K562 (cell line): Measurements from ENCODE around the gene IL4I1. TPM values are rescaled to one million over a fixed set of nuclear protein-coding genes. Genes with fewer than 3 reads are reported as not detected.

Experiments used
- CREB1 ChIP-seq, 2 experiments: sonication (generic) in 1 of 2; formaldehyde crosslinking in 1 of 2; IDR thresholded peaks; 2 replicates each; pipeline versions ENCODE4 v1.6.1 to v1.8.0; 2012 to 2022; ENCODE audit warnings: inconsistent platforms in 1 of 2, mild to moderate bottlenecking in 1 of 2, missing genetic modification reagents in 1 of 2, moderate library complexity in 1 of 2
- DEAF1 ChIP-seq: fragments of 450-650 bp; formaldehyde crosslinking; IDR thresholded peaks from 2 replicates; pipeline ENCODE4 v1.4.0; 2020; ENCODE audit warnings: mild to moderate bottlenecking, moderate library complexity
- ELF2 ChIP-seq: fragments of 250-450 bp; sonication (Bioruptor Pico); IDR thresholded peaks from 2 replicates; pipeline ENCODE4 v1.5.0; 2021; ENCODE audit warnings: mild to moderate bottlenecking
- HNRNPH1 ChIP-seq: fragments of 200-400 bp; formaldehyde crosslinking; optimal IDR thresholded peaks from 2 replicates; pipeline ENCODE3; 2017; ENCODE audit warnings: low read depth, mild to moderate bottlenecking, low read length, moderate library complexity
- MAZ ChIP-seq, 2 experiments: fragments of 450-650 bp in 1 of 2; sonication (generic) in 1 of 2; formaldehyde crosslinking; IDR thresholded peaks in 1 of 2; conservative IDR thresholded peaks in 1 of 2; 2 replicates each; pipeline versions ENCODE4 v1.4.0 to v1.5.0; 2020; ENCODE audit warnings: mild to moderate bottlenecking in 1 of 2, missing genetic modification reagents in 1 of 2
- NEUROD1 ChIP-seq: fragments of 150-350 bp; IDR thresholded peaks from 2 replicates; pipeline ENCODE4 v1.6.1; 2014; ENCODE audit warnings: borderline replicate concordance, low read length, low read depth; ENCODE audit not compliant: partially characterized antibody
- NR2F6 ChIP-seq: fragments of 450-650 bp; formaldehyde crosslinking; IDR thresholded peaks from 2 replicates; pipeline ENCODE4 v1.4.0; 2020; ENCODE audit warnings: mild to moderate bottlenecking
- OTX1 ChIP-seq: fragments of 450-650 bp; formaldehyde crosslinking; IDR thresholded peaks from 2 replicates; pipeline ENCODE4 v1.4.0; 2022; ENCODE audit warnings: mild to moderate bottlenecking
- PHB ChIP-seq: fragments of 250-450 bp; sonication (Bioruptor Pico); IDR thresholded peaks from 2 replicates; pipeline ENCODE4 v1.5.0; 2021
- POLR2B ChIP-seq: fragments of 450-650 bp; IDR thresholded peaks from 2 replicates; pipeline ENCODE4 v1.6.1; 2018; ENCODE audit warnings: low read depth; ENCODE audit not compliant: partially characterized antibody
- POLR2G ChIP-seq: fragments of 200-400 bp; formaldehyde crosslinking; IDR thresholded peaks from 2 replicates; pipeline ENCODE4 v1.6.1; 2017; ENCODE audit warnings: low read depth, mild to moderate bottlenecking, antibody characterized with exemption, low read length, moderate library complexity
- RAD21 ChIP-seq, 2 experiments: fragments of 250-450 bp in 1 of 2; fragments of 450-650 bp in 1 of 2; sonication (Bioruptor Pico) in 1 of 2; formaldehyde crosslinking in 1 of 2; IDR thresholded peaks in 1 of 2; conservative IDR thresholded peaks in 1 of 2; 2 replicates each; pipeline versions ENCODE4 v1.4.0 to v1.8.0; 2020 to 2022; ENCODE audit warnings: mild to moderate bottlenecking in 2 of 2, moderate library complexity in 1 of 2
- RBM22 ChIP-seq: fragments of 200-400 bp; formaldehyde crosslinking; IDR thresholded peaks from 2 replicates; pipeline ENCODE4 v1.6.1; 2018; ENCODE audit warnings: low read length, low read depth; ENCODE audit not compliant: poor library complexity, severe bottlenecking
- RHOXF2B ChIP-seq: fragments of 250-450 bp; sonication (Bioruptor Pico); conservative IDR thresholded peaks from 2 replicates; pipeline ENCODE4 v1.5.1; 2021
- STAG1 ChIP-seq: sonication (generic); formaldehyde crosslinking; IDR thresholded peaks from 2 replicates; pipeline ENCODE4 v1.5.0; 2020; ENCODE audit warnings: missing genetic modification reagents, borderline replicate concordance
- TAF7 ChIP-seq: fragments of 450-650 bp; IDR thresholded peaks from 2 replicates; pipeline ENCODE4 v1.6.1; 2016; ENCODE audit warnings: missing genetic modification characterization, missing compliant biosample characterization
- TEAD4 ChIP-seq, 2 experiments: sonication (generic) in 1 of 2; formaldehyde crosslinking in 1 of 2; IDR thresholded peaks; 2 replicates each; pipeline versions ENCODE4 v1.6.1 to v1.8.0; 2012 to 2022; ENCODE audit warnings: borderline replicate concordance in 1 of 2, inconsistent platforms in 1 of 2, low read length in 1 of 2, mild to moderate bottlenecking in 1 of 2, missing genetic modification reagents in 1 of 2
- THAP7 ChIP-seq: fragments of 250-450 bp; sonication (Bioruptor Pico); IDR thresholded peaks from 2 replicates; pipeline ENCODE4 v1.5.0; 2021
- ZNF316 ChIP-seq: fragments of 450-650 bp; IDR thresholded peaks from 2 replicates; pipeline ENCODE4 v1.6.1; 2016
- polyA plus RNA-seq, 8 experiments: library from polyadenylated mRNA; depleted of rRNA in 4 of 8; stranded (reverse) in 5 of 8; unstranded in 3 of 8; fragments of >200 nt; fragmentation: Nextera tagmentation in 2 of 8; fragmentation: Illumina TruSeq in 1 of 8; extraction: Ambion mirVana in 2 of 8; extraction: Trizol in 1 of 8; gene quantifications; 2 replicates each; pipeline versions ENCODE4 v1.2.1 to v1.2.3, GENCODE V29; 2011 to 2014; ENCODE audit warnings: inconsistent platforms in 1 of 8, missing spikeins in 1 of 8
- total RNA-seq, 7 experiments: library from RNA; depleted of rRNA in 6 of 7; stranded (reverse); fragments of >200 nt in 6 of 7; fragmentation: Illumina TruSeq in 2 of 7; extraction: Trizol in 2 of 7; gene quantifications; 2 replicates each; pipeline versions ENCODE4 v1.2.1 to v1.2.3, GENCODE V29; 2011 to 2021; ENCODE audit warnings: low replicate concordance in 1 of 7
- TF ChIP-seq, protein P1 (sequence below): fragments of 450-650 bp; formaldehyde crosslinking; IDR thresholded peaks from 2 replicates; pipeline ENCODE4 v1.4.0; 2020; ENCODE audit warnings: mild to moderate bottlenecking, moderate library complexity
- TF ChIP-seq, protein P2 (sequence below): sonication (generic); formaldehyde crosslinking; IDR thresholded peaks from 2 replicates; pipeline ENCODE4 v1.8.0; 2022; ENCODE audit warnings: mild to moderate bottlenecking, missing genetic modification reagents
- TF ChIP-seq, protein P3 (sequence below): fragments of 450-650 bp; formaldehyde crosslinking; IDR thresholded peaks from 2 replicates; pipeline ENCODE4 v1.4.0; 2022; ENCODE audit warnings: mild to moderate bottlenecking, moderate library complexity

IL4I1 gene
- total and polyA plus RNA-seq, 9 of the 15 experiments (the other 6 are each of a cell fraction or from before 2014, with no cell fraction given), result 0.06 to 0.95 (median 0.43) TPM; not detected in 2

DNA sequence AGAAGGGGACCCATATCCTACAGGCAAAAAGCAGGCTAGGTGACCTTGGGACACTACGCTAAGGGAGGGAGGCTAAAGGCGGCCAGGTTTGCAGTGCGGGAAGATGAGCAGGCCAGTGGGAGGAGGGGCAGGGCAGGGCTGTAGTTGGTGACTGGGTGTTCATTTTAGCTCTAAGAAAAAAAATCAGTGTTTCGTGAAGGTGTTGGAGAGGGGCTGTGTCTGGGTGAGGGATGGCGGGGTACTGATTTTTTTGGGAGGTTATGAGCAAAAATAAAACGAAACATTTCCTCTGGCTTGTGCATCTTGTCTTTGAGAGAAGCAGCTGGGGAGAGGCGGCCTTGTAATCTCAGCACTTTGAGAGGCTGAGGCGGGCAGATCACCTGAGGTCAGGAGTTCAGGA lies 37.0 kb upstream of the IL4I1 start (continued):
- TF ChIP-seq, protein P1, sequence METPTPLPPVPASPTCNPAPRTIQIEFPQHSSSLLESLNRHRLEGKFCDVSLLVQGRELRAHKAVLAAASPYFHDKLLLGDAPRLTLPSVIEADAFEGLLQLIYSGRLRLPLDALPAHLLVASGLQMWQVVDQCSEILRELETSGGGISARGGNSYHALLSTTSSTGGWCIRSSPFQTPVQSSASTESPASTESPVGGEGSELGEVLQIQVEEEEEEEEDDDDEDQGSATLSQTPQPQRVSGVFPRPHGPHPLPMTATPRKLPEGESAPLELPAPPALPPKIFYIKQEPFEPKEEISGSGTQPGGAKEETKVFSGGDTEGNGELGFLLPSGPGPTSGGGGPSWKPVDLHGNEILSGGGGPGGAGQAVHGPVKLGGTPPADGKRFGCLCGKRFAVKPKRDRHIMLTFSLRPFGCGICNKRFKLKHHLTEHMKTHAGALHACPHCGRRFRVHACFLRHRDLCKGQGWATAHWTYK (CRISPR knock-in tag), result peak; percentile 89; the same call in 1 of the 2 replicates
- peak; percentile 75 for TF ChIP-seq NR2F6
- TF ChIP-seq, protein P2, sequence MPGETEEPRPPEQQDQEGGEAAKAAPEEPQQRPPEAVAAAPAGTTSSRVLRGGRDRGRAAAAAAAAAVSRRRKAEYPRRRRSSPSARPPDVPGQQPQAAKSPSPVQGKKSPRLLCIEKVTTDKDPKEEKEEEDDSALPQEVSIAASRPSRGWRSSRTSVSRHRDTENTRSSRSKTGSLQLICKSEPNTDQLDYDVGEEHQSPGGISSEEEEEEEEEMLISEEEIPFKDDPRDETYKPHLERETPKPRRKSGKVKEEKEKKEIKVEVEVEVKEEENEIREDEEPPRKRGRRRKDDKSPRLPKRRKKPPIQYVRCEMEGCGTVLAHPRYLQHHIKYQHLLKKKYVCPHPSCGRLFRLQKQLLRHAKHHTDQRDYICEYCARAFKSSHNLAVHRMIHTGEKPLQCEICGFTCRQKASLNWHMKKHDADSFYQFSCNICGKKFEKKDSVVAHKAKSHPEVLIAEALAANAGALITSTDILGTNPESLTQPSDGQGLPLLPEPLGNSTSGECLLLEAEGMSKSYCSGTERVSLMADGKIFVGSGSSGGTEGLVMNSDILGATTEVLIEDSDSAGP (CRISPR knock-in tag), result no peak
- peak; percentile 28; the same call in 1 of the 2 replicates for TF ChIP-seq DEAF1 (CRISPR knock-in tag)
- 0 out of 2 replicates have a peak, but pooled peaks have one; percentile 6 for TF ChIP-seq TEAD4 (IDR thresholded peaks at IDR 0.05; ENCODE audit: low read length)
- TF ChIP-seq TEAD4 (CRISPR knock-in tag; IDR thresholded peaks at IDR 0.05; ENCODE audit: borderline replicate concordance), result no peak
- TF ChIP-seq MAZ (CRISPR knock-in tag; conservative IDR thresholded peaks at IDR 0.05 in 1 of 2, IDR thresholded peaks at IDR 0.05 in 1 of 2), result peak in 1 of 2 experiments; percentile 72; a peak in 2 of 4 replicates
- TF ChIP-seq POLR2G, result peak; percentile 48
- TF ChIP-seq OTX1 (CRISPR knock-in tag), result peak; percentile 96
- TF ChIP-seq PHB (CRISPR knock-in tag), result peak; percentile 88
- TF ChIP-seq STAG1 (CRISPR knock-in tag), result no peak
- TF ChIP-seq NEUROD1, result no peak
- 0 out of 4 replicates have a peak, but pooled peaks of 1 of the 2 experiments have one; percentile 14 for TF ChIP-seq RAD21 (CRISPR knock-in tag; conservative IDR thresholded peaks at IDR 0.05 in 1 of 2, IDR thresholded peaks at IDR 0.05 in 1 of 2)
- no peak for TF ChIP-seq CREB1 (IDR thresholded peaks at IDR 0.05)
- no peak for TF ChIP-seq CREB1 (CRISPR knock-in tag; IDR thresholded peaks at IDR 0.05)
- no peak for TF ChIP-seq TAF7 (tag)
- TF ChIP-seq RBM22, result peak; percentile 79
- TF ChIP-seq, protein P3, sequence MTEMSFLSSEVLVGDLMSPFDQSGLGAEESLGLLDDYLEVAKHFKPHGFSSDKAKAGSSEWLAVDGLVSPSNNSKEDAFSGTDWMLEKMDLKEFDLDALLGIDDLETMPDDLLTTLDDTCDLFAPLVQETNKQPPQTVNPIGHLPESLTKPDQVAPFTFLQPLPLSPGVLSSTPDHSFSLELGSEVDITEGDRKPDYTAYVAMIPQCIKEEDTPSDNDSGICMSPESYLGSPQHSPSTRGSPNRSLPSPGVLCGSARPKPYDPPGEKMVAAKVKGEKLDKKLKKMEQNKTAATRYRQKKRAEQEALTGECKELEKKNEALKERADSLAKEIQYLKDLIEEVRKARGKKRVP (CRISPR knock-in tag), result peak; percentile 78; the same call in 1 of the 2 replicates
- 0 out of 2 replicates have a peak, but pooled peaks have one; percentile 69 for TF ChIP-seq THAP7 (CRISPR knock-in tag)
- TF ChIP-seq RHOXF2B (CRISPR knock-in tag), result peak; percentile 88
- peak; percentile 91 for TF ChIP-seq POLR2B
- 0 out of 2 replicates have a peak, but pooled peaks have one; percentile 57 for TF ChIP-seq ELF2 (CRISPR knock-in tag)
- no peak for TF ChIP-seq HNRNPH1
- TF ChIP-seq ZNF316, result no peak
